ENCODE results near the gene TAS1R3.
"Not testable (repeated sequence)": the region's sequence is repeated elsewhere in the genome, so short reads cannot be mapped to it uniquely, and the experiment has no call there.

Gene TAS1R3

GRCh38 chr1:1354271-1355247, 23.5 kb downstream of the TAS1R3 start:
- no peak for DNase-seq

GRCh38 chr1:1355416-1355815, 24.3 kb downstream of the TAS1R3 start:
- no peak for DNase-seq

- DNase-seq = no peak
These were observed 25.2 kb downstream of the TAS1R3 start for GRCh38 chr1:1356166-1356795.

GRCh38 chr1:1356796-1357401, 25.8 kb downstream of the TAS1R3 start:
- DNase-seq = no peak

GRCh38 chr1:1357871-1358432, 26.9 kb downstream of the TAS1R3 start:
- DNase-seq = no peak

GRCh38 chr1:1358433-1359271, 27.6 kb downstream of the TAS1R3 start, which contains the start of gene MXRA8:
TSS of gene MXRA8 (minus strand) at chr1:1358555. CDS start at chr1:1358504, 51 bp downstream.
- no peak for DNase-seq

GRCh38 chr1:1359308-1359663, 28.2 kb downstream of the TAS1R3 start:
- no peak for DNase-seq

GRCh38 chr1:1359664-1360468, 28.8 kb downstream of the TAS1R3 start:
- DNase-seq = no peak

- no peak for DNase-seq
These were observed 29.6 kb downstream of the TAS1R3 start for GRCh38 chr1:1360506-1361169.

GRCh38 chr1:1361233-1361981, 30.3 kb downstream of the TAS1R3 start:
- no peak for DNase-seq

- DNase-seq = no peak
These were observed 30.9 kb downstream of the TAS1R3 start for GRCh38 chr1:1361982-1362423.

GRCh38 chr1:1364266-1364665, 33.2 kb downstream of the TAS1R3 start:
- DNase-seq = no peak

- no peak for DNase-seq
These were observed 35.0 kb downstream of the TAS1R3 start for GRCh38 chr1:1365875-1366698.

GRCh38 chr1:1366699-1367066, 35.6 kb downstream of the TAS1R3 start:
- no peak for DNase-seq

- no peak for DNase-seq
These were observed 36.2 kb downstream of the TAS1R3 start for GRCh38 chr1:1367315-1367714.

GRCh38 chr1:1370094-1370493, 39.0 kb downstream of the TAS1R3 start:
- DNase-seq = not testable (repeated sequence)

- no peak for DNase-seq
These were observed 39.8 kb downstream of the TAS1R3 start for GRCh38 chr1:1370771-1371300.

- DNase-seq = no peak
These were observed 40.3 kb downstream of the TAS1R3 start for GRCh38 chr1:1371364-1371745.
